Lung (tissue), 12 donors: Measurements from ENCODE around the gene ZNHIT2. TPM values are rescaled to one million over a fixed set of nuclear protein-coding genes. Genes with fewer than 3 reads are reported as not detected.

Source experiments
- ATAC-seq: fragments of 200-7000 bp; cut with Tn5 transposase; one replicate; pipeline ENCODE4 v1.9.1; 2020; ENCODE audit warnings: moderate number of reproducible peaks; ENCODE audit not compliant: insufficient read depth, low FRiP score
- DNase-seq, 3 donors: peaks; one replicate each; pipeline ENCODE4 v3.0.0-alpha.2; 2013 to 2017
- H3K27ac ChIP-seq, 2 donors: one replicate each; pipeline ENCODE4 v1.5.1; 2013; ENCODE audit warnings: mild to moderate bottlenecking in 2 of 2, moderate library complexity in 2 of 2, control low read depth in 1 of 2, inconsistent platforms in 1 of 2, low read depth in 1 of 2, low read length in 1 of 2
- H3K27me3 ChIP-seq, 3 donors: one replicate each; pipeline ENCODE4 v1.5.1; 2013; ENCODE audit warnings: low read length in 2 of 3; ENCODE audit not compliant: control insufficient read depth in 3 of 3, insufficient read depth in 3 of 3
- H3K36me3 ChIP-seq, 4 donors: one replicate each; pipeline ENCODE4 v1.5.1; 2013; ENCODE audit warnings: low read length in 4 of 4, mild to moderate bottlenecking in 1 of 4, moderate library complexity in 1 of 4; ENCODE audit not compliant: control insufficient read depth in 4 of 4, insufficient read depth in 4 of 4
- H3K4me1 ChIP-seq, 5 donors: one replicate each; pipeline ENCODE4 v1.5.1; 2013; ENCODE audit warnings: low read length in 5 of 5, mild to moderate bottlenecking in 2 of 5, moderate library complexity in 1 of 5; ENCODE audit not compliant: control insufficient read depth in 5 of 5, insufficient read depth in 5 of 5
- H3K4me3 ChIP-seq: one replicate; pipeline ENCODE4 v1.5.1; 2013; ENCODE audit warnings: mild to moderate bottlenecking, control low read depth, moderate library complexity
- H3K9ac ChIP-seq, 2 donors: one replicate each; pipeline ENCODE4 v1.5.1; 2013; ENCODE audit warnings: low read length in 2 of 2, control low read depth in 1 of 2; ENCODE audit not compliant: insufficient read depth in 1 of 2
- H3K9me3 ChIP-seq, 4 donors: one replicate each; pipeline ENCODE4 v1.5.1; 2013; ENCODE audit warnings: low read length in 3 of 4, mild to moderate bottlenecking in 1 of 4, moderate library complexity in 1 of 4; ENCODE audit not compliant: control insufficient read depth in 4 of 4, insufficient read depth in 3 of 4
- CTCF ChIP-seq: IDR thresholded peaks from 2 replicates; pipeline ENCODE4 v1.5.1; 2012; ENCODE audit warnings: mild to moderate bottlenecking; ENCODE audit errors: control extremely low read depth, extremely low read depth
- WGBS, 2 donors: extraction: QIAGEN DNeasy Blood & Tissue Kit; methylation state at CpG; one replicate each; pipeline ENCODE4 v1.1.7; 2013; 5-methylcytosine and 5-hydroxymethylcytosine counted together
- polyA plus RNA-seq, 2 donors: library from polyadenylated mRNA; stranded (reverse); fragments of 200-250 nt; gene quantifications; one replicate each; pipeline ENCODE4 v1.2.1, GENCODE V29; 2013
- total RNA-seq, 2 donors: library from RNA; depleted of rRNA in 1 of 2; stranded (reverse); fragments of >200 nt in 1 of 2; gene quantifications; one replicate each; pipeline ENCODE4 v1.2.1, GENCODE V29; 2014 to 2021
- donor health status: control.
- donor health status: control.
- donor health status: Bipolar disorder and iron deficiency.
- donor health status: healthy.
- donor health status: DM: yes; HTN: yes; CAD: no.

Gene ZNHIT2
- total and polyA plus RNA-seq, 4 donors: 6.3 to 23.7 (median 19.5) TPM

GRCh38 chr11:65113839-65114238 is 3.7 kb downstream of the ZNHIT2 start:
- no peak for DNase-seq
- no peak for TF ChIP-seq CTCF
- Histone ChIP-seq H3K9me3 (no peaks in the 10 kb centered on the region), H3K4me1 (peaks cover 3 to 37% (median 9%) of the 10 kb centered on the region in 5 donors), H3K27ac (no peak overlapping the region), H3K4me3 (no peak overlapping the region), H3K27me3 (peaks cover 0 to 3% (median 0%) of the 10 kb centered on the region in 3 donors), H3K9ac (no peak overlapping the region), H3K36me3 (peaks cover under 1 to 17% (median 14%) of the 10 kb centered on the region in 4 donors)
- no peak for ATAC-seq
- WGBS, 2 donors: 75 to 80% methylated on average over 6 of the region's 6 CpGs

- Histone ChIP-seq H3K4me1 (peaks cover 3 to 37% (median 9%) of the 10 kb centered on the region in 5 donors), H3K4me3 (no peak overlapping the region), H3K9me3 (no peaks in the 10 kb centered on the region), H3K36me3 (peaks cover 6 to 17% (median 12%) of the 10 kb centered on the region in 4 donors), H3K27me3 (peaks cover 0 to 3% (median 0%) of the 10 kb centered on the region in 3 donors), H3K27ac (peak overlapping the region in 1 of 2 donors; percentile 77), H3K9ac (no peak overlapping the region)
- 21 to 23% methylated on average over 14 of the region's 14 CpGs for whole genome bisulfite sequencing, 2 donors
- no peak for ATAC-seq
- TF ChIP-seq CTCF: no peak
- peak; percentile 29 to 54 (median 41) for DNase-seq
Measured at GRCh38 chr11:65113361-65113756, 4.1 kb downstream of the ZNHIT2 start.

- DNase-seq (peak in 2 of 3 donors; percentile 33 to 58), ATAC-seq (peak; percentile 50)
- H3K4me1 ChIP-seq: peaks cover 0 to 37% (median 9%) of the 10 kb centered on the region in 5 donors
- H3K9me3 ChIP-seq: no peaks in the 10 kb centered on the region
- H3K4me3 ChIP-seq: peak overlapping the region; percentile 36
- H3K27me3 ChIP-seq: peaks cover 0 to 3% (median 0%) of the 10 kb centered on the region in 3 donors
- no peak overlapping the region for H3K9ac ChIP-seq
- peak; percentile 59 for TF ChIP-seq CTCF
- peaks cover 8 to 22% (median 10%) of the 10 kb centered on the region in 4 donors for H3K36me3 ChIP-seq
- H3K27ac ChIP-seq: peak overlapping the region; percentile 15 to 77
- 2% methylated on average over 44 to 57 of the region's 57 CpGs for WGBS, 2 donors
Measured at GRCh38 chr11:65112546-65113360, 4.7 kb downstream of the ZNHIT2 start.
